ENCODE data around the gene PASK. TPM values are rescaled to one million over a fixed set of nuclear protein-coding genes. Genes with fewer than 3 reads are reported as not detected.

The PASK gene
- total and polyA plus RNA-seq, 2 donors (not counting 1 experiment from before 2014, with no cell fraction given), result 48.2 to 144 TPM

DNA sequence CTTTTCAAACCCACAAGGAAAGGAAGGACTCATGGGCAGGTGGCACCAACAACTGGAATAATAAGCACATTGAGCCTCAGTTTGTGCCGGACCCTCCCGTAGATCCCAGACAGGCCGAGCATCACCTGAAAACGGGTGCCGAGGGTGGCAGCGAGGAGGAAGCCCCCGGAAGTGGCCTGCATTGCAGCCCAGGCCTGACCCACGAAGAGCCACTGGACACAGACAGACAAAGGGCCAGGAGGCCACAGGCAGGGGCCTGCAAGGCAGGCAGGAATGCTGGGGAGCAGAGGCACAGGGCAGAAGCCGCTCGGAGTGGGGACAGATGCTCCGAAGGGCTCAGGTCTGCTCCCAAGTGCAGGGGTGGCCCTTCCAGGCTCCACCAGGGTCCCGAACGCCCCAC is 78.9 kb downstream of the PASK start:
- ChIA-PET POLR2A (no interaction called here), CTCF (no interaction called here)
- Histone ChIP-seq H2AFZ (ENCODE audit: insufficient read depth, low read depth, low read length, poor library complexity, severe bottlenecking) (no peak overlapping the region), H3K4me1 (ENCODE audit: control insufficient read depth in 2 of 2, insufficient read depth in 2 of 2, low read length in 2 of 2) (no peaks in the 10 kb centered on the region), H3K27me3 (replicated peaks in 1 of 4; ENCODE audit: control extremely low read depth in 1 of 4, control insufficient read depth in 3 of 4, insufficient read depth in 4 of 4, low read length in 3 of 4) (no peaks in the 10 kb centered on the region), H3K4me3 (ENCODE audit: control extremely low read depth in 1 of 5, extremely low read depth in 1 of 5, insufficient read depth in 1 of 5, low read depth in 2 of 5, low read length in 4 of 5) (no peak overlapping the region), H3K4me2 (replicated peaks; ENCODE audit: low read depth, low read length, poor library complexity, severe bottlenecking) (no peak overlapping the region), H3K9ac (ENCODE audit: low read length) (no peak overlapping the region), H4K20me1 (ENCODE audit: control insufficient read depth, insufficient read depth, low read length, poor library complexity, severe bottlenecking) (no peaks in the 10 kb centered on the region), H3K79me2 (ENCODE audit: control insufficient read depth, insufficient read depth, low read length) (no peaks in the 10 kb centered on the region), H3K9me3 (ENCODE audit: control extremely low read depth in 1 of 3, control insufficient read depth in 2 of 3, insufficient read depth in 1 of 3, low read length in 2 of 3) (no peaks in the 10 kb centered on the region), H3K27ac (ENCODE audit: low read length in 2 of 2) (no peak overlapping the region), H3K36me3 (replicated peaks in 1 of 2; ENCODE audit: control extremely low read depth in 1 of 2, control insufficient read depth in 1 of 2, extremely low read depth in 1 of 2, insufficient read depth in 2 of 2, low read length in 1 of 2) (peaks cover 0 to 11% of the 10 kb centered on the region in 2 experiments)
- ATAC-seq (ENCODE audit: low read depth), result no peak
- intact Hi-C loops (cut with micrococcal nuclease), result no loop called here
- Mint-ChIP-seq H3K4me3 (no peak overlapping the region), H3K4me1 (no peaks in the 10 kb centered on the region), H3K9me3 (ENCODE audit: insufficient read depth) (no peaks in the 10 kb centered on the region), H3K27ac (no peak overlapping the region), H3K27me3 (no peaks in the 10 kb centered on the region)
- no peak for DNase-seq
- TF ChIP-seq EZH2 (IDR thresholded peaks at IDR 0.05; ENCODE audit: borderline replicate concordance, insufficient read depth, low read depth, low read length, poor library complexity, severe bottlenecking), result no peak
- TF ChIP-seq, protein P1, sequence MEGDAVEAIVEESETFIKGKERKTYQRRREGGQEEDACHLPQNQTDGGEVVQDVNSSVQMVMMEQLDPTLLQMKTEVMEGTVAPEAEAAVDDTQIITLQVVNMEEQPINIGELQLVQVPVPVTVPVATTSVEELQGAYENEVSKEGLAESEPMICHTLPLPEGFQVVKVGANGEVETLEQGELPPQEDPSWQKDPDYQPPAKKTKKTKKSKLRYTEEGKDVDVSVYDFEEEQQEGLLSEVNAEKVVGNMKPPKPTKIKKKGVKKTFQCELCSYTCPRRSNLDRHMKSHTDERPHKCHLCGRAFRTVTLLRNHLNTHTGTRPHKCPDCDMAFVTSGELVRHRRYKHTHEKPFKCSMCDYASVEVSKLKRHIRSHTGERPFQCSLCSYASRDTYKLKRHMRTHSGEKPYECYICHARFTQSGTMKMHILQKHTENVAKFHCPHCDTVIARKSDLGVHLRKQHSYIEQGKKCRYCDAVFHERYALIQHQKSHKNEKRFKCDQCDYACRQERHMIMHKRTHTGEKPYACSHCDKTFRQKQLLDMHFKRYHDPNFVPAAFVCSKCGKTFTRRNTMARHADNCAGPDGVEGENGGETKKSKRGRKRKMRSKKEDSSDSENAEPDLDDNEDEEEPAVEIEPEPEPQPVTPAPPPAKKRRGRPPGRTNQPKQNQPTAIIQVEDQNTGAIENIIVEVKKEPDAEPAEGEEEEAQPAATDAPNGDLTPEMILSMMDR (IDR thresholded peaks at IDR 0.05), result no peak
- WGBS (ENCODE audit: insufficient coverage), result 95% methylated on average over 13 of the region's 13 CpGs

DNA sequence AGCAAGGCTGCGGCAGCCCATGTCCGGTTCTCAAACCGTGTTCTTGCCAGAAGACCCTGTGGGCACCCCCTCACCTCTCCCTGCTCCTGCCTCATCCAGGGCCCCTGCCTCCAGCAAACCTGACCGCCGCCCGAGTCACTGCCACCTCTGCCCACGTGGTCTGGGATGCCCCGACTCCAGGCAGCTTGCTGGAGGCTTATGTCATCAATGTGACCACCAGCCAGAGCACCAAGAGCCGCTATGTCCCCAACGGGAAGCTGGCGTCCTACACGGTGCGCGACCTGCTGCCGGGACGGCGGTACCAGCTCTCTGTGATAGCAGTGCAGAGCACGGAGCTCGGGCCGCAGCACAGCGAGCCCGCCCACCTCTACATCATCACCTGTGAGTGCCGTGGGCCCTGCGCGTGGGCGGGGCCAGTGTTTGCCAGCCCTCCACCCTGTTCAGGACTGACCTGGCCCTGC is 79.4 kb downstream of the PASK start:
- Mint-ChIP-seq H3K4me3 (no peak overlapping the region), H3K27me3 (no peaks in the 10 kb centered on the region), H3K9me3 (ENCODE audit: insufficient read depth) (no peaks in the 10 kb centered on the region), H3K27ac (no peak overlapping the region), H3K4me1 (no peaks in the 10 kb centered on the region)
- no peaks in the 10 kb centered on the region for H3K79me2 ChIP-seq (ENCODE audit: control insufficient read depth, insufficient read depth, low read length)
- peaks cover 0 to 7% of the 10 kb centered on the region in 2 experiments for H3K36me3 ChIP-seq (replicated peaks in 1 of 2; ENCODE audit: control extremely low read depth in 1 of 2, control insufficient read depth in 1 of 2, extremely low read depth in 1 of 2, insufficient read depth in 2 of 2, low read length in 1 of 2)
- H3K27ac ChIP-seq (ENCODE audit: low read length in 2 of 2), result no peak overlapping the region
- DNase-seq (no peak), ATAC-seq (ENCODE audit: low read depth) (no peak)
- POLR2A ChIA-PET, result no interaction called here
- no peaks in the 10 kb centered on the region for H4K20me1 ChIP-seq (ENCODE audit: control insufficient read depth, insufficient read depth, low read length, poor library complexity, severe bottlenecking)
- H2AFZ ChIP-seq (ENCODE audit: insufficient read depth, low read depth, low read length, poor library complexity, severe bottlenecking), result no peak overlapping the region
- no peaks in the 10 kb centered on the region for H3K9me3 ChIP-seq (ENCODE audit: control extremely low read depth in 1 of 3, control insufficient read depth in 2 of 3, insufficient read depth in 1 of 3, low read length in 2 of 3)
- intact Hi-C loops (cut with micrococcal nuclease), result no loop called here
- CTCF ChIA-PET, result no interaction called here
- TF ChIP-seq, protein P1 (IDR thresholded peaks at IDR 0.05), result no peak
- no peak for TF ChIP-seq EZH2 (IDR thresholded peaks at IDR 0.05; ENCODE audit: borderline replicate concordance, insufficient read depth, low read depth, low read length, poor library complexity, severe bottlenecking)
- WGBS (ENCODE audit: insufficient coverage), result 94% methylated on average over 22 of the region's 26 CpGs
- no peak overlapping the region for H3K9ac ChIP-seq (ENCODE audit: low read length)
- H3K27me3 ChIP-seq (replicated peaks in 1 of 4; ENCODE audit: control extremely low read depth in 1 of 4, control insufficient read depth in 3 of 4, insufficient read depth in 4 of 4, low read length in 3 of 4), result no peaks in the 10 kb centered on the region
- no peaks in the 10 kb centered on the region for H3K4me1 ChIP-seq (ENCODE audit: control insufficient read depth in 2 of 2, insufficient read depth in 2 of 2, low read length in 2 of 2)
- no peak overlapping the region for H3K4me2 ChIP-seq (replicated peaks; ENCODE audit: low read depth, low read length, poor library complexity, severe bottlenecking)
- no peak overlapping the region for H3K4me3 ChIP-seq (ENCODE audit: control extremely low read depth in 1 of 5, extremely low read depth in 1 of 5, insufficient read depth in 1 of 5, low read depth in 2 of 5, low read length in 4 of 5)

Measured in B cell (primary cell).